H1 (cell line): ENCODE data around the gene PGP. TPM values are rescaled to one million over a fixed set of nuclear protein-coding genes. Genes with fewer than 3 reads are reported as not detected.

Experiments used
- BRCA1 ChIP-seq: IDR thresholded peaks from 2 replicates; pipeline ENCODE4 v1.6.1; 2012; ENCODE audit warnings: low read depth, low read length, improper control_type of control experiment
- CBX8 ChIP-seq: fragments of 300-800, 300-1000 bp; sonication (generic); IDR thresholded peaks from 2 replicates; pipeline ENCODE4 v1.7.1; 2016; ENCODE audit warnings: low read depth, low read length, borderline replicate concordance
- CTCF ChIP-seq, 3 experiments: IDR thresholded peaks; 1 replicate in 2 of 3; 2 replicates in 1 of 3; pipeline versions ENCODE4 v1.5.1 to v1.6.1; 2011; ENCODE audit warnings: low read length in 3 of 3, mild to moderate bottlenecking in 3 of 3, inconsistent platforms in 2 of 3, low read depth in 1 of 3, moderate library complexity in 1 of 3; ENCODE audit not compliant: insufficient read depth in 1 of 3; ENCODE audit errors: control extremely low read depth in 1 of 3
- polyA plus RNA-seq, 7 experiments: library from polyadenylated mRNA; depleted of rRNA in 3 of 7; stranded (reverse) in 5 of 7; unstranded in 2 of 7; fragments of >200 nt in 5 of 7; fragments of 200-250 nt in 2 of 7; gene quantifications; 1 replicate in 5 of 7; 2 replicates in 1 of 7; 4 replicates in 1 of 7; pipeline versions ENCODE4 v1.2.1 to v1.2.3, GENCODE V29; 2011 to 2013; ENCODE audit warnings: missing spikeins in 2 of 7, mixed read lengths in 2 of 7
- total RNA-seq: library from RNA; stranded (reverse); fragmentation: NEBNext Ultra II Directional; extraction: Animal tissue kit (Norgen Biotek cat#: 25700); gene quantifications from 2 replicates; pipeline ENCODE4 v1.2.1, GENCODE V29; 2021

The PGP gene
- total and polyA plus RNA-seq, 2 of the 8 experiments (the other 6 are each of a cell fraction or from before 2014, with no cell fraction given) = 30.9 to 55.9 TPM

- no peak for TF ChIP-seq CTCF (IDR thresholded peaks at IDR 0.05; ENCODE audit: control extremely low read depth in 1 of 3, insufficient read depth in 1 of 3, low read depth in 1 of 3, low read length in 3 of 3)
- TF ChIP-seq BRCA1 = no peak
- TF ChIP-seq CBX8 = no peak
These were observed 29.1 kb upstream of the PGP start (continued) for GRCh38 chr16:2243781-2244180.
